Left ventricle myocardium inferior (tissue), 1 donor: Measurements from ENCODE around the gene BCO1. TPM values are rescaled to one million over a fixed set of nuclear protein-coding genes. Genes with fewer than 3 reads are reported as not detected.
A peak's percentile ranks its signal among the peaks of the same experiment; 100 is the strongest.

ENCODE experiments used
- DNase-seq: peaks from one replicate; pipeline ENCODE4 v3.0.0-alpha.2; 2020
- H3K27ac ChIP-seq: fragments of 200-600 bp; replicated peaks from 2 replicates; pipeline ENCODE4 v1.8.0; 2021
- H3K27me3 ChIP-seq: fragments of 200-600 bp; 2 replicates; pipeline ENCODE4 v1.8.0; 2021; ENCODE audit warnings: low read depth
- H3K36me3 ChIP-seq: fragments of 200-600 bp; 2 replicates; pipeline ENCODE4 v1.8.0; 2021
- H3K4me1 ChIP-seq: fragments of 200-600 bp; 2 replicates; pipeline ENCODE4 v1.8.0; 2021
- H3K4me3 ChIP-seq: fragments of 200-600 bp; 2 replicates; pipeline ENCODE4 v1.8.0; 2021; ENCODE audit warnings: mild to moderate bottlenecking, moderate library complexity
- H3K9me3 ChIP-seq: fragments of 200-600 bp; replicated peaks from 2 replicates; pipeline ENCODE4 v1.8.0; 2021
- intact Hi-C: fragments of 100-400 bp; cut with micrococcal nuclease; formaldehyde crosslinking; loops from one replicate; pipeline ENCODE4 v1.11.0; 2022
- total RNA-seq: library from RNA; stranded (reverse); fragmentation: NEBNext Ultra II Directional; extraction: Animal tissue kit (Norgen Biotek cat#: 25700); gene quantifications from one replicate; pipeline ENCODE4 v1.2.1, GENCODE V29; 2021
- TF ChIP-seq, protein P1 (sequence below): fragments of 200-600 bp; IDR thresholded peaks from 2 replicates; pipeline ENCODE4 v1.8.0; 2021; ENCODE audit warnings: antibody characterized with exemption, mild to moderate bottlenecking, borderline replicate concordance
- donor health status: DM: no; HTN: yes; CAD: no; lungs with severe emphysema.

BCO1 gene
- total RNA-seq, 1 donor from 2014 or later = not detected

- no peak for DNase-seq
- Histone ChIP-seq H3K27me3 (no peaks in the 10 kb centered on the region), H3K27ac (no peak overlapping the region), H3K4me1 (peaks cover 14% of the 10 kb centered on the region), H3K36me3 (no peaks in the 10 kb centered on the region), H3K9me3 (no peaks in the 10 kb centered on the region), H3K4me3 (no peak overlapping the region)
- intact Hi-C loops = no loop called here
- TF ChIP-seq, protein P1, sequence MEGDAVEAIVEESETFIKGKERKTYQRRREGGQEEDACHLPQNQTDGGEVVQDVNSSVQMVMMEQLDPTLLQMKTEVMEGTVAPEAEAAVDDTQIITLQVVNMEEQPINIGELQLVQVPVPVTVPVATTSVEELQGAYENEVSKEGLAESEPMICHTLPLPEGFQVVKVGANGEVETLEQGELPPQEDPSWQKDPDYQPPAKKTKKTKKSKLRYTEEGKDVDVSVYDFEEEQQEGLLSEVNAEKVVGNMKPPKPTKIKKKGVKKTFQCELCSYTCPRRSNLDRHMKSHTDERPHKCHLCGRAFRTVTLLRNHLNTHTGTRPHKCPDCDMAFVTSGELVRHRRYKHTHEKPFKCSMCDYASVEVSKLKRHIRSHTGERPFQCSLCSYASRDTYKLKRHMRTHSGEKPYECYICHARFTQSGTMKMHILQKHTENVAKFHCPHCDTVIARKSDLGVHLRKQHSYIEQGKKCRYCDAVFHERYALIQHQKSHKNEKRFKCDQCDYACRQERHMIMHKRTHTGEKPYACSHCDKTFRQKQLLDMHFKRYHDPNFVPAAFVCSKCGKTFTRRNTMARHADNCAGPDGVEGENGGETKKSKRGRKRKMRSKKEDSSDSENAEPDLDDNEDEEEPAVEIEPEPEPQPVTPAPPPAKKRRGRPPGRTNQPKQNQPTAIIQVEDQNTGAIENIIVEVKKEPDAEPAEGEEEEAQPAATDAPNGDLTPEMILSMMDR = peak; percentile 71
These were observed 22.7 kb downstream of the BCO1 start for GRCh38 chr16:81261049-81261648.

- intact Hi-C loops = no loop called here
These were observed 25.2 kb downstream of the BCO1 start for GRCh38 chr16:81263470-81264220.

DNA sequence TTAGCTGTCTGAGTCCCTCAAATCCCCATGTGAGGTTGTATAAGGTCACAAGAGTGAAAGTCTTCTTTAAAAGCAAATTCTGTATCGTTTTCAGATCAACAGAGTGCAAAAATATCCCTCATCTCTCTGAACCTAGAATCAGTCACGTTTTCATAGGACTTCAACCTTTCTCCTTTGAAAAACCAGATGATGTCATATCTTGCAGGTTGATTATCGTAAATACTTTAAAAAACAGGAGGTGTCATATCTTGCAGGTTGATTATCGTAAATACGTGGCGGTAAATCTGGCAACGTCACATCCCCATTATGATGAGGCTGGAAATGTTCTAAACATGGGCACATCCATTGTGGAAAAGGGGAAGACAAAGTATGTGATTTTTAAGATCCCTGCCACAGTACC is 25.9 kb downstream of the BCO1 start:
- Histone ChIP-seq H3K27ac (no peak overlapping the region), H3K36me3 (no peaks in the 10 kb centered on the region), H3K4me1 (peaks cover 22% of the 10 kb centered on the region), H3K27me3 (no peaks in the 10 kb centered on the region), H3K9me3 (no peaks in the 10 kb centered on the region), H3K4me3 (no peak overlapping the region)
- DNase-seq = no peak
- intact Hi-C loops = no loop called here
- TF ChIP-seq, protein P1 = no peak

More at GRCh38 chr16:81263470-81264220, 25.2 kb downstream of the BCO1 start:
- TF ChIP-seq, protein P1 = no peak
- no peak overlapping the region for H3K27ac ChIP-seq
- H3K9me3 ChIP-seq = no peaks in the 10 kb centered on the region
- DNase-seq = no peak
- no peak overlapping the region for H3K4me3 ChIP-seq
- no peaks in the 10 kb centered on the region for H3K36me3 ChIP-seq
- H3K4me1 ChIP-seq = peaks cover 22% of the 10 kb centered on the region
- H3K27me3 ChIP-seq = no peaks in the 10 kb centered on the region

- Histone ChIP-seq H3K27me3 (no peaks in the 10 kb centered on the region), H3K4me1 (peaks cover 22% of the 10 kb centered on the region), H3K36me3 (no peaks in the 10 kb centered on the region), H3K27ac (no peak overlapping the region), H3K4me3 (no peak overlapping the region), H3K9me3 (no peaks in the 10 kb centered on the region)
- intact Hi-C loops = no loop called here
- TF ChIP-seq, protein P1 = no peak
- no peak for DNase-seq
These were observed 26.6 kb downstream of the BCO1 start for GRCh38 chr16:81265052-81265451.

- peak; percentile 86 for DNase-seq
- intact Hi-C loops = no loop called here
These were observed 27.4 kb downstream of the BCO1 start for GRCh38 chr16:81265658-81266451.

More at GRCh38 chr16:81265658-81266451, 27.4 kb downstream of the BCO1 start:
- Histone ChIP-seq H3K27ac (peak overlapping the region; percentile 65), H3K4me1 (peaks cover 22% of the 10 kb centered on the region), H3K36me3 (no peaks in the 10 kb centered on the region), H3K27me3 (no peaks in the 10 kb centered on the region), H3K4me3 (no peak overlapping the region), H3K9me3 (no peaks in the 10 kb centered on the region)
- TF ChIP-seq, protein P1 = no peak
